ENCODE results near the gene PARD3B.

GRCh38 chr2:204496779-204497178, 48.5 kb upstream of the PARD3B start:
- TF ChIP-seq POLR2A (IDR thresholded peaks at IDR 0.05) (no peak), CTCF (IDR thresholded peaks at IDR 0.05) (no peak)

All from prostate gland (tissue), 2 donors.